GM21825 (cell line): ENCODE results near the gene CPNE2.

Source experiments
- ATAC-seq: cut with Tn5 transposase; IDR thresholded peaks from one replicate; pipeline ENCODE4 v1.9.1; 2021; ENCODE audit warnings: mild to moderate bottlenecking, moderate library complexity; ENCODE audit not compliant: unreplicated experiment

CPNE2 gene

DNA sequence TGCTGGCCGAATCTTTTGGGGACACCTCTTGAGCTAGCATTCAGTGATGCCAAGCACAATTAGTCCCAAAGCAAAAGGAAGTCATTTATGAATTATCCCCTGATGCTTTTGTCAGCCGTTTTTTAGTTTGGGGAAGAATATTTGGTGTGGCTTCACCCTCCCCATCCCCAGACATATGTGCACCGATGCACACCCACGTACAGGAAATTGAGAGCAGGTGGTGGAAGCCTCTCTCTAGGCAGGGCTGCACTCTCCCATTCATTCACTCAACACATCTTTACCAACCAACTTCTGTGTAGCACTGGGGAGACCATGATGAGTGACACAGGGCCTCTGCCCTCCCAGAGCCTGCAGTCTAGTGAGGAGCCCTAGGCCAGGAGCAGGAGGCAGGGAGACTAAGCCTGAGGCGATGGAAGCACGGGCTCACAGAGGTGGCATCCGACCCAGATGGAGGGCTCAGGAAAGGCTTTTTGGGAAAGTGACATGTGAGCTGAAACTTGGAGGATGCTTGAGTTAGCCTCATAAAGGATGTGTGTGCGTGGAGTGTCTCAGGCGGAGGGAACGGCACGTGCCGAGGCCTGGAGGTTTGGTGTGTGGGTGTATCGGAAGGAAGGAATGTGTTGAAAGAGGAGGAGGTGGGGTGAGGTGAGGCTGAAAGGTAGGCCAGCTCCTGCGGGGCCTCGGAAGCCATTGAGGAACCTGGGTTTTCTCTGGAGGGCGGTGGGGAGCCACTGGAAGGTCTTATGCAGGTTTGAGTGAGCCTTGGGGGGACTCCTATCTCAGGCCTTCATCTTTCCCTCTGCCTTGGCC is 49.6 kb downstream of the CPNE2 start:
- ATAC-seq, result no peak

DNA sequence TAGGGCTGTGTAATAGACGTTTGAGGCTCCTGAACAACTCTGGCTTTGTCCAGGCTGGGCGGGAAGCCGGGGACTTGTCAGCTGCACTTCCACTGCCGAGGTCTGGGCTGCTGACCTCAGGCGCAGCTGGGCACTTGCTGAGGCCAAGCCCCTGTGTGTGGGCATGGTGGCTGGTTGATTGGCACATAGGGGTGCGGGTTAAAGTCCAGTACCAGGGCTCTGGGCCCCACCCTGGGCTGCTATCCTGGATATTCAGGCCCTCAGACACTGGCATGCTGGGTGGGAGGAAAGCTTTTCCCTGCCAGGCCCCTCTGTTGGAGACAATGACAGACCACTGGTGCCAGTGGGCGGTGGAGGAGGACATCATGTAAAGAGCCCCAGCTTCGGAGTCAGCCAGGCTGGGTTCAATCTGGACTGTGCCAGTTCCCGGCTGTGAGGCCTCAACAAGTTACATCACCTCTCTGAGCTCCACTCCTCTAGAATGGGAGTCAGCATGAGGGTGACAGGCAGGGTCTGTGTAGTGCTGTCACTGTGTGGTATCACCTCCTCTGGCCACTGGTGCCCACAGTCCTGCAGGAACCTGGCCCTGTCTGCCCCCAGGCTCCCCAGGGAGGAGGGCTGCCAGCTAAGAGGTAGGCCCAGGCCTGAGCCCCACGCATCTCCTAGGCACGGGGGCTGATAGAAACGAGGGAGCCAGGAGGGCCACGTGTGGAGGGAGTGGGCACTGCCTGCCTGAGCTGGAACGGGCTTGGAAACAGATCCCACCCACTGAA is 51.0 kb downstream of the CPNE2 start:
- ATAC-seq, result no peak

DNA sequence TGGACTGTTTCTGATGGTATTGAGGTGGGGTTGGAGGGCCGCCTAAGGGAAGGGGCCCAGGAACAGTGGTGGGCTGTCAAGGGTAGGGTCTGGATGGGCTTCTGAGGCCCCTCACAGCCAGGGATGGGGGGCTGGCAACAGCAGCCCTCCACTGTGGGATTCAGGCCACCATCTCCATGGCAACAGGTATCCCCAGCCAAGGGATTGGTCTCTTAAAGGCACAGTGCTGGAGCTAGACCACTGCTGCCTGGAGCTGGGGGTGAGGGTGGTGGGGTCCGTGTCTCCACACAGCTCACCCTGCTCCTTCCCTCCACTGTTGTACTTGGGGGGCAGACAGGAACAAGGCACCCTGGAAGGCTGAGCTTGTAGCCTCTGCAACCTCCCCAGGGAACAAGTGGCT is 51.6 kb downstream of the CPNE2 start:
- ATAC-seq, result no peak

DNA sequence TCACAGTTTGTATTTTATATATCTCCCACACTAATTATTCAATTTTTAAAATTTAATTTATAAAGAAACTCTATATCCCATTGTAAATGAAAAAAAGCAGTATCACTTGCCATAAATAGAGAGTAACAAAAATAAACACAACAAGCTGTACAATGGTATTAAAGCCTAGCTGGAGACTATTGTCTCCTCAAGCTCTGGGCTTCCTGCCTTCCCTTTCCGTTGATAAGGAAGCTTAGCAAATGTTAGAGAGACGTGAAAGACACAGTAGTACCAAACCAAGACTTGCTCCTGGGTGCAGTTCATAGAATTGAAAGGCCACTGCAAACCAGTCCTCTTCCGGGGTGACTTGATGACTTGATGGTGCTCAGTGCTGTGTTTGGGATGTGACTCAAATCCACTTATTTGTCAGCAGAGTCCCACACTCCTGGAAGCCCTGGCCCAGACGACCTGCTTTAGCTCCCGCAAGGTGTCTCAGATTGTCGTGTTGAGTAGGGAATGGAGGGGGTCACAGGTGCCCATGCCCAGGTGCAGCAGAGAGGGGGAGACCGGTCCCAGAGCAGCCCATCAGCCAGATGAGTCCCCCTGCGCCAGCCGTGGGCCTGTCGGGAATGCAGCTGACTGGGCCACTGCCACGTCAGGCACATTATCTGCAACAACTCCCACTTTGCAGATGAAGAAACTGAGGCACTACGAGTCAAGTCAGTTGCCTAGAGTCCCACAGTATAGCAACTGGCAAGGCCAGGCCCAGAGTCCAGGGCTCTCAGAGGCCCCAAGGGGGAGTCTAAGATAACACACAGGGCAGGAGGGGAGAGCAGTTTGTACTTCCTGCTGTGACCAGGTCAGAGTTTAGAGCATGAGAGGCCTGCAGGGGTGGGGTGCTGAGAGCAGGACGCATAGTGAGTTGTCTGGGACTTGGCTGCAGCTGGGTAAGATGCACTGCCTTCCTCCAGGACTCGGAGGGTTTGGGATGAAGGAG is 53.0 kb downstream of the CPNE2 start:
- ATAC-seq, result no peak

DNA sequence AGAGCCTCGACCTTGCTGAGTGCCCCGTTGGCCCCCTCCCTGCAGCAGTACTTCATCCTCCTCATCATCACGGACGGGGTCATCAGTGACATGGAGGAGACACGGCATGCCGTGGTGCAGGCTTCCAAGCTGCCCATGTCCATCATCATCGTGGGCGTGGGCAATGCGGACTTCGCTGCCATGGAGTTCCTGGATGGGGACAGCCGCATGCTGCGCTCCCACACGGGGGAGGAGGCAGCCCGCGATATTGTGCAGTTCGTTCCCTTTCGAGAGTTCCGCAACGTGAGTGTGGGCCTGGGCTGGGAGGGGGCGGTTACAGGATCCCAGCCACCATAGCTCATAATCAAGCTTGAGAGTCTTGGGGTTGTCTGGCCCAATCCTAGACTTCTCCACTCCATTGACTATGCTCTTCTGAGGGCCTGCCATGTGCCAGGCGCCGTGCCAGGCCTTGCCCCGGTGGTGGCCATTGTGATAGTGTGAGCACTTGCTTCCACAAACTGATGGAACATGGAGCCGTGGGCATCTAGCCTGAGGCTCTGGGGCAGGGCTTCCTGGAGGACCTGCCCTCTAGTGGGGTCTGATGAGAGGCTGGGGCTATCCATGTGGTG is 53.8 kb downstream of the CPNE2 start:
- ATAC-seq, result no peak

DNA sequence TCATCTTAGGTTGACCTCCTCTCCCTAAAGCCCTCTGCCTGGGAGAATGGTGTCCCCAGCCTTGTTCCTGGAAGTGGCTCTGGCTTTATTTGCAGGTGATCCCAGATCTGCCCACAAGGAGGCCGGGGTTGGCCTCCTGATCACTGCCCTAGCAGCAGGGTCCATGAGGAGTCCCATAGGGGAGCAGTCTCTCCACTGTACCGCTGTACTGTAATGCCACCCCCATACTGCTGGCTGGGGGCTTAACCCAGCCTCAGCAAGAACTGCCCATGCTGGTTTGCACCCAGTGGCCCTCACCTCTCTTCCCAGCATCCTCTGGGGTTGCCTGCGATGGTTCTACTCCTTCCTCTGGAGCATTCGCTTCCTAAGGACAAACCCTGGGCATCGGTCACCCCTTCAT is 54.4 kb downstream of the CPNE2 start:
- ATAC-seq, result no peak

DNA sequence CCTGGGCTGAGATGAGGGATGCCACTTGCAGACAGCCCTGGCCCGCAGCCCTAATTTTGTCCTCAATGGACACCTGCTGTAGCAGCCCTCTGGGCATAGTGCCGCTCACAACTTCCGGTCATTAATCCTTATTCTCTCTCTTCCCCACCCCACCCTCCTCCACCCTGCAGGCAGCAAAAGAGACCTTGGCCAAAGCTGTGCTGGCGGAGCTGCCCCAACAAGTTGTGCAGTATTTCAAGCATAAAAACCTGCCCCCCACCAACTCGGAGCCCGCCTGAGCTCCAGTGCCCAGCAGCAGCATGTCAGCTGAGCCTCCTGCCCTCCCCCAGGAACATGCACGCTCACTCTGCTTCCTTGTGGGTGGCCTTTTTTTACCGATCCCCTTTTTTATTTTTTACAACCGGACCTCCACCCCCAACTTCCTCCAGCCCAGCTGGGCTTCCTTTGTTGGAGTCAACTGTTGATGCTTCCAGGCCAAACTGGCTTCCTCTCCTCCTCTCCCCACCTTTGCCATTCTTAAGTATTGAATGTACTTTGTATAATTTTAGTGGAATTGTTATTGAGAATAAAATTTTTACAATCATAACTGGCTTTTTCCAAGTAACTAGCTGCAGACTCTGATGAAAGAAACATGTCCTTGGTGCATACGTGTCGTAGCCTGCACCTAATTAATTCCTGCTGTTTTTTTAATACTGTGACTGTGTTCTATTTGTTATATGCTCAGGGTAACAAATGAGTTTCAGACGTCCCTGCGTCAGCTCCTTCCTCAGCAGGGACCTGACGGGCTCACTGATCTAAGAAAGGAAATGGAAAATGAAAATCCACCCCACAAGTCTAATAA is 55.2 kb downstream of the CPNE2 start:
- ATAC-seq, result no peak

DNA sequence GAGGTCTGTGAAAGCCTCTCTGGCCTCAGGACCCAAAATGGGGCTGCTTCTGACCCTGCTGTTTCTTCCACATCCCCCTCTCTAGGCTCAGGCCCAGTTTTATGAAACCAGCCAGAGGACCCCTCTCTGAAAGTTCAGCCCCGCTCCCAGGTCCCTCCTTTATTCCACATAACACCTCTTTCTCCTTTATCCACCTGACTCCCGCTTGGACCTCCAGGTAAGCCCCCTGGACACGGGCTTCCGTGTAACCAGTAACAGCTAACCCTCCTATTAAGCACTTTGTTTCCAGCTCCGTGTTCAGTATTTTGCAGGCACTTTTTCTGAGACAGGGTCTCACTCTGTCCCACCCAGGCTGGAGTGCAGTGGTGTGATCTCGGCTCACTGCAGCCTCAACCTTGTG is 56.1 kb downstream of the CPNE2 start:
- no peak for ATAC-seq

DNA sequence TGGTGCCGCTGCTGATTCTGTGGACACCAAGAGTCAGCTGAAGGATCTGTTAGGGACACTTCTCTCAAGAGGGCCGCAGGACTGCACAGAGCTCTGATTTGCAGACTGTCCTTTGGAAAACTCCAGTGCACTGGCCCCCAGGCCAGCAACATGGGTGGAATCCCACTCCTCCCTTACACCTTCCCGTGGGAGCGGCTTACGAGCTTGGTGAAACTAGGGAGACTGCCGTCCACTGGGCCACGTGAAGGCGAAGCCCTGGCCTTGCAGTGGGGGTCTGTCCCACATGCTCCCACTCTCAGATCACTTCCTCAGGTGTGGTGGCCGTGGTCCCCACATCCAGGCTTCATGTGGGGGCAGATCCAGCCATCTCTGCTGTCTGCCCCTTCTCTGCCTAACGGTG is 57.0 kb downstream of the CPNE2 start:
- no peak for ATAC-seq

DNA sequence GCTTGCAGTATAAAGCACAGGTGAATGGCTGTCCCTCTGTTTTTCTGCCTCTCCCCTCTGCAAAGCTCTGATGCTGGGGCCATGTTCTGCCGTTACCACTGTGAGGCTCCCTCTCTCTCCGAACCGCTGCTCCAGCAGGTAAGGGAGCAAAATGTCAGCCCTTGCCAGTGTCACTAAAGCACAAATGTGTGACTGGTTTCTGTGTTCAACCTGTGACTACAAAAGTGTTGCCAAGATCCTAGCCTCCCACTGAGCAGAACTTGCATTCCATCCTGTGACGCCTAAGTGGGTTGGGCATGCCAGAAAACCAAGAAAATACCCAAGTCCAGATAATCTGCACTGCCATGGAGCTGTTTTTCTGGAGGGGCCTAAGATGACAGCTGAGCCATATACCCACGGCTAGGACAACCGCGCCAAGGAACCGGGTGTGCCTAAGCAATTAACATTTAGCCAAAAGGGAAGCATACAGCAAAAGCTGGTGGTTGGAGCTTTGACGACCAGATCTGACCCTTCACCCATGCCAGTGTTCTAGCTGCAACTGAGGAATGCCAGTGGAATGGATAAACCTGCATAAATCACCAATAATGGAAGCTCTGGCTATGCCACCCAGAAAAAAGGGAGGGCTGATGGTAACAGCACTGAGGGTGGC is 58.4 kb downstream of the CPNE2 start:
- no peak for ATAC-seq

DNA sequence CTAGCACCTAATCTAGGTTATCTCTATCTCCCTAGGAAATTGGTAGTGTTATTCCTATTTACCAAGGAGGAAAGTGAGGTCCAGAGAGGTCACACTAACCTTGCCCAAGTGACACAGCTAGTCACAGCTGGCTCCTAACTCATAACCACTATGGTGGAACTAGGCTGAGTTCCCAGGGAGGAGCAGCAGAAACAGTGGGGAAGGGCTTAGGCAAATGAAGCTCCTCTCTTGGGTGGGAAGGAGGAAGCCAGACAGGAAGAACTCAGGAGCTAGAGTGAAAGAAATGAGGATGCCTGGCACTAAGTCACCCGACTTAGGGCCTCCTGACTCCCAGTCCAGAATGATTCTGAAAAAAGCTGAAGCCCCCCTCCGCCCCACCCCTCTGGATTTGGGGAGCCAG is 59.0 kb downstream of the CPNE2 start:
- ATAC-seq, result no peak

DNA sequence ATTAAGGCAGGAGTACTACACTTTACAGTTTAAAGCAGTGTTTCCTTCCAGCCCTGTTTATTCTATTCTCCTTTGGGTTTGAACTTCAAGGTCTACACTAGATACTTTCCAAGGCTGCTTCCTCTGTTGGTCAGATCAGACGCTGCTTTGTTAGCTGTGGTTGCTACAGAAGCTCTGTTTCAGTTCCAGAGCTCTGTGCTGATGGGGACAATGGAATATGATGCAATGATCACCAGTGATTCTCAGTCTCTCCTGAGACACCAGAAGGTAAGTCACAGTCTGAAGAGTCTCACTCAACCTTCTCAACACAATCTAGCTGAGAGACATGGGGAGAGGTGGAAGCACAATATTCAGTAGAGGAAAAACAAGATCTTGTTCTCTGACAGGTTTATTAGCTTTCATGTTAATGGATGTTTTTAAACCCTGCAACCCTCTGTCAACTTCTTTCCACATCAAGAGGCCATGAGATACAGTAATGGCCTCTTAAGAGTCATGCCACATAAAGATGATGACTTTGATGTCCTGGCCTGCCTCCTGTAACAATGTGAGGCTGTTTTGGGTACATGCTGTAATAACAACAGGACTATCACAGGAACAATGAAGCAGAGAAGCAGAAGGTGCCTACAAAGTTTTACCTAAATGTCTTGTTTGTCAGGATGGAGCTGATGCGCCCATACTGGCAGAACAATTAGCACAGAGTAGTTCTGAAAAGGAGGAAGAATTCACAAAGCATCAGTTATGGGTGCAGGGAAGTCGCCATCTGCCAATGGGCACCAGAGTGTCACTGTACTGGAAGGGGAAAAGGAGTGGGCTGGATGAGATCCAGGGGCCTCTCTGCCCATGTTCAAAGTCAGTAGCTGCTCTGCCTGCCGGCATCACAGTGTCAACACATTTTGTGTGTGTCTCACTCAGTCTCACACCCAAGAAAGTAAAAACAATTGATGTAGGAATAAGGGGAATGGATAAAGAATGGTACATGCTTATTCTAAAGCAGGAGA is 60.0 kb downstream of the CPNE2 start:
- ATAC-seq, result no peak

DNA sequence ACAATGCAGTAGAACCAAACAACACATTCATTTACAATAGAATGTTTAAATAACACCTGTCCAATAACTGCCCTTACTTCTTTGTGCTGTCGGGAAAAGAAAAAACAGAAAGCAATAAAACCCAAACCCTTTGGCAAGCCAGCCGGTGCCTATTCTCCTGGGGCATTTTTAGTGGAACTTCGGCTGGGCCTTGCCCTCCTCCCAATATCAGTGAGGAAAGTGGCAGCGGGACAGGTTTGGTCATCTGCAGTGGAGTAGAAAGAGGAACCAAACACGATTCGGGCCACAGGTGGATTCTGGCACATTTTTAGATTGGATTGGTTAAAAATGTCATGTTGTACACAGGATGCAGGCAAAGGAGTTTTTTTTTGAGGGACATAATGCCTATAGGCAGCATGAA is 61.5 kb downstream of the CPNE2 start:
- no peak for ATAC-seq

DNA sequence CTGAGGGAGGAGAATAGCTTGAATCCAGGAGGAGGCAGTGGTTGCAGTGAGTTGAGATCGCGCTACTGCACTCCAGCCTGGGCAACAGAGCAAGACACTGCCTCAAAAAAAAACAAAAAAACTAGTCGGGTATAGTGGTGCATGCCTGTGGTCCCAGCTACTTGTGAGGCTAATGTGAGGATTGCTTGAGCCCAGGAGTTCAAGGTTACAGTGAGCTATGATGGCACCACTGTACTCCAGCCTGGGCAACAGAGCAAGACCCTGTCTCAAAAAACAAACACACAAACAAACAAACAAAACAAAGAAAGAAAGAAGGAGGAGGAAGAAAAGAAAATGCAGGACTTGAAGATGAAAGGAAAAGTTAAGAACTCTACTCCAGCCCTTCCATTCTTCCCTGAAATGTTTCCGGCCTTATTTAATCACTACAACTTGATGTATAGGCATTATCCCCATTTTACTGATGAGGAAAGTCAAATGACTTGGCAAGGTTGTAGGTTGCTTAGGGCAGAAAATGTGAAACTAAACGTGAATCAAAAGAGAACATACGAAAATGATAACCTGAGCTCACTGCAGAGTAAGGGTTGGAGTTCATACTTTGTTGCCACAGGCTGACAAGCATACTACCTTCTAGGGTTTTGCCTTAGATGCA is 63.4 kb downstream of the CPNE2 start:
- no peak for ATAC-seq

DNA sequence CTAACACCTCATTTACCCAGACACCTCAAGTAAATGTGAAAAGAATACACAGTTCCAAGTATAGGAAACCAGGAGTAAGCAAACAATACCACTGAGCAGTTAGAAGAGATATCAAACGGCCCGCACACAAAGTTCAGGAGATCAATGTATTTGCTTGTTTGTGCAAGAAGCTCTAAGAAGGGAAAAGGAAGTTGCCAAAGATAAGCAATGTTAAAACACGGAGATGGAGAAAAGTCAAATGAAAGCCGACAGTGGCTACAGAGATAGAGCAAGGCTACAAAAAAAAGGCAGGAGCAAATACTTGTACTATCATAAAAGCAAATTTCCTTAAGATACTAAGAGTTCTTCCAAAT is 63.9 kb downstream of the CPNE2 start:
- ATAC-seq, result no peak

DNA sequence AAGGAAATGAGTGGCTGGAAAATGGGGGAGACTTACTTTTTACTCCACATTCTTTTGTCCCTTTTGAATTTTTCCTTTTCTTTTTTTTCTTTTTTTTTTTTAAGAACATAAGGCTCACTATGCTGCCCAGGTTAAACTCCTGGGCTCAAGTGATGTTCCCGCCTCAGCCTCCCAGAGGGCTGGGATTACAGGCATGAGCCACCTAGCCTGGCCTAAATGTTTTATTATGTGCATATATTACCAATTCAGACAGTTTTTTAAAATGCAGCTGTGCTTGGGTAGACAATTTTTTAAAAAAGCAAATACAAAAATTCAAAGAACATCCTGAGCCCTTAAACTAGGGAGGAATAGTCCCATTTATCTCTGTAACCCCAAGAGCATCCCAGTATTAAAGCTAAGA is 65.2 kb downstream of the CPNE2 start:
- no peak for ATAC-seq

DNA sequence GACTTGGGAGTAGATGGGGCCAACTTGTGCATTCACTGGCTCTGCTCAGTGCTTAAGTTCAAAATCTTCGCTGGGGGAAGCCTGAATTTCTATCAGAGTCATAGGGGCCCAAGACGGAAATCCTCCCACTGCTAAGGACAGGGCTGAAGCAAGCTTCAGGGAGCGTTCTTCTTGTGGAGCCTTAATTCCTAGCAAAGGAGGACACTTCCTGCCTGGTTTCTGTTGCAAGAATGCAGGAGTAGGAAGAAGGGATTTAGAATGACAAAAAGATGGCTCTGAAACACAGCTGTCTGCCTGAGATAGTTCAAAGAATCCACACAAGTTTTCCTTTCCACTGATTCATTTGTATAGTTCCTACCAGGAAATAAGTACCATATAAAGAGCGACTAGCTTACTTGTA is 67.1 kb downstream of the CPNE2 start:
- ATAC-seq, result no peak

DNA sequence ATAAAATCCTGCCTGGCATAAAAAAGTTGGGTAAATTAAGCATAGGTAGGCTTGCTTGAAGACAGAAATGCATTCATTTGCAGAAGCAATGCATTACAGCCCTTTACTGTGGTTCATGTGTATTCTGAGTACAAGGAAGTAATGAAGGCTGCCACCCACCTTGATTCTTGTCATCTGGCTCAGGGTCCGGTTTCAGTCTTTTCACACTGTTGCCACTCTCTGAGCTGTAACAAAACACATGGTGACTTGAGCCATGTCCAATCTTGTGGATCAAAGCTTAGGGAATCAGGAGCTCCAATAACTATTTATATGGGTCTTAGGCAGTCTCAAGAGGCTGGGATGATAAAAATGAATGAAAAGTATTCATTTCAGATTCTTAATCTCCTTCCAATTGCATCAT is 71.5 kb downstream of the CPNE2 start:
- no peak for ATAC-seq
